Subcutaneous abdominal adipose tissue (tissue), 5 donors: ENCODE results near the gene NDUFS7.
A peak's percentile ranks its signal among the peaks of the same experiment; 100 is the strongest.

Experiments
- H3K27ac ChIP-seq: one replicate; pipeline ENCODE4 v1.7.0; 2013; ENCODE audit warnings: low read depth, mild to moderate bottlenecking, inconsistent platforms, low read length, moderate library complexity
- H3K27me3 ChIP-seq, 5 donors: one replicate each; pipeline ENCODE4 v1.7.0; 2013; ENCODE audit warnings: low read length in 5 of 5, inconsistent platforms in 1 of 5; ENCODE audit not compliant: control insufficient read depth in 5 of 5, insufficient read depth in 4 of 5
- H3K36me3 ChIP-seq, 5 donors: one replicate each; pipeline ENCODE4 v1.7.0; 2013; ENCODE audit warnings: low read length in 5 of 5; ENCODE audit not compliant: control insufficient read depth in 5 of 5, insufficient read depth in 5 of 5
- H3K4me1 ChIP-seq, 5 donors: one replicate each; pipeline ENCODE4 v1.7.0; 2013; ENCODE audit warnings: low read length in 5 of 5, mild to moderate bottlenecking in 3 of 5, moderate library complexity in 1 of 5; ENCODE audit not compliant: control insufficient read depth in 5 of 5, insufficient read depth in 5 of 5
- H3K4me3 ChIP-seq, 5 donors: one replicate each; pipeline ENCODE4 v1.7.0; 2013; ENCODE audit warnings: low read length in 5 of 5, low read depth in 1 of 5
- H3K9ac ChIP-seq, 5 donors: one replicate each; pipeline ENCODE4 v1.7.0; 2013; ENCODE audit warnings: low read length in 5 of 5, mild to moderate bottlenecking in 4 of 5, moderate library complexity in 3 of 5
- H3K9me3 ChIP-seq, 5 donors: one replicate each; pipeline ENCODE4 v1.7.0; 2013; ENCODE audit warnings: low read length in 5 of 5; ENCODE audit not compliant: control insufficient read depth in 5 of 5
- donor health status: healthy.
- donor health status: healthy.
- donor health status: healthy.
- donor health status: healthy.
- donor health status: healthy.

Gene NDUFS7

DNA sequence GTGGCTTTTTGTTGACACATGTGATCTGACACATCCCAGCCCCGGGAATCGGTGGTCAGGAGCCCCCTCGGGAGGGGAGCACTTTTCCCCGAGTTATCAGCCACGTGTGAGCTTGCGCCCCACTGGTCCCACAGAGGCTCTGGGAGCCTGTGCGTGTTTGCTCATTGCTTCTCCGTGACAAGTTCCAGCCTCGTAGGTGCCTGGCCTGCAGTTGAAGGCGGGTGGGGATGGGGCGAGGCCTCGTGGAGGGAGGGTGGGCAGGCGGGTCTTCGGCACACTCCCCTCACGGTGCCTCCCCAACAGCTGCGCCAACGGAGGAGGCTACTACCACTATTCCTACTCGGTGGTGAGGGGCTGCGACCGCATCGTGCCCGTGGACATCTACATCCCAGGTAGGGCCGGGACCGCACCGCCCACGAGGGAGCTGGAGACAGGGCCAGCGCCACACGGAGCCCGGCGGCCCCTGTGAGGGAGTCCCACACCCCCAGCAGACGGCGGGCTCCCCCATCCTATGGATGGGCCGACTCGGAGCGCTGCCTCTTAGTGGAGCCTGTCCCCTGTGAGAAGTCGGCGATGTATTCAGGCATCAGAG is 9.3 kb downstream of the NDUFS7 start:
- Histone ChIP-seq H3K27me3 (no peaks in the 10 kb centered on the region), H3K36me3 (peaks cover 0 to 66% (median 53%) of the 10 kb centered on the region in 5 donors), H3K27ac (no peak overlapping the region)

DNA sequence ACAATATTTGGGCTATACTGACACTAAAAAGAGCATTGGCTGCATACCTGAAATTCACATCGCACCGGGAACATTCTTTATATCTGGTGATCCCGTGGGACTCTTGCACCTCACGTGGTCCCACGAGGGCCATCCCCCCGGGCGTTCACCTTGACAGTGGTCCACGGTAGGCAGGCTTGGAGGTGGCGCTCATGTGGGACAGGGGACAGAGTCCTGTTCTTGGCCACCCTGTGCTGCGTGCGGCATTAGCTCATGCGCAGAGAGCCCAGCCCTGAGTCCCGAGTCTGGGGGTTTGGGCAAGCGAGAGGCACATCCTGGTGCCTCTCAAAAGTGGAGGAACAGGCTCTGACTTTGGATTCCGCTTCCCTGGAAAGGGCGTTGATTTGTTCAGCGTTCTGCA is 10.1 kb downstream of the NDUFS7 start:
- peaks cover 0 to 22% (median 14%) of the 10 kb centered on the region in 5 donors for H3K4me1 ChIP-seq
- H3K27me3 ChIP-seq, result no peaks in the 10 kb centered on the region
- no peaks in the 10 kb centered on the region for H3K9me3 ChIP-seq
- no peak overlapping the region for H3K9ac ChIP-seq
- H3K27ac ChIP-seq, result no peak overlapping the region
- peaks cover 0 to 58% (median 45%) of the 10 kb centered on the region in 5 donors for H3K36me3 ChIP-seq
- H3K4me3 ChIP-seq, result no peak overlapping the region

More for the DNA sequence above, 9.3 kb downstream of the NDUFS7 start:
- H3K4me1 ChIP-seq, result peaks cover 0 to 22% (median 14%) of the 10 kb centered on the region in 5 donors
- no peak overlapping the region for H3K9ac ChIP-seq
- no peak overlapping the region for H3K4me3 ChIP-seq
- no peaks in the 10 kb centered on the region for H3K9me3 ChIP-seq

DNA sequence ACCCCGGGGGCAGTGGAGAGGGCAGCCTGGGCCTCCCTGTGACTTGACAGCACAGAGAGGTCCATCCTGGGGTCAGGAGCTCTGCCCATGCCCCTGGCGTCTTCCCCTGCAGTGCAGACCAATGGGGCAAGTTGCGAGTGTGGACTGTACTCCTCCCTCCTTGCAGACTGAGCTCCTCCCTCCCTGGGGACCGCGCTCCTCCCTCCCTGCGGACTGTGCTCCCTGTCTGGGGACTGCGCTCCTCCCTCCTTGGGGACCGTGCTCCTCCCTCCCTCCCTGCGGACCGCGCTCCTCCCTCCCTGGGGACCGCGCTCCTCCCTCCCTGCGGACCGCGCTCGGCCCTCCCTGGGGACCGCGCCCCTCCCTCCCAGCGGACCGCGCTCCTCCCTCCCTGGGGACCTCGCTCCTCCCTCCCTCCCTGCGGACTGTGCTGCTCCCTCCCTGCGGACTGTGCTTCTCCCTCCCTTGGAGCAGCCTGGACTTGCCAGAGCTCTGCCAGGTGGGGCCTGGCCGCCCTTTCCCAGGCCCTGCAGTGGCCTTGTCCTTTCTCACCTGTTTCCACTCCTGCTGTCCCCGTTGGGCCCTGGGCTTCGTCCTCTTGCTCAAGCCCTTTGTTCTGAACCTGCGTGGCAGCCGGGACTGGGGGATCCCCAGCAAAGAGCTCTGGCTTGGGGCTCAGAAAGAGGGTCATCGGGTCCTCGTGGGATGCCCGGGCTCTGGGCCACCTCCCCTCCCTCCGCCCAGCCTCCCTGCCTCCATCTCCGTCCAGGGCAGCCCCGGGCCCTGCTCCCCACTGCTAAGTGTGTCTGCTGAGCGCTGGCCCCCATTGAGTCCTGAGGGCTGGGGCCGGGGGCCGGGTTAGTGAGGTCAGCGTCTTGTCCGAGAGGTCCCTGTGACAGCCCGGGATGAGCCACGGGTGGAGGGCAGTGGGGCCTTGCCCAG is 10.8 kb downstream of the NDUFS7 start:
- peaks cover 0 to 22% (median 14%) of the 10 kb centered on the region in 5 donors for H3K4me1 ChIP-seq
- no peaks in the 10 kb centered on the region for H3K9me3 ChIP-seq
- no peak overlapping the region for H3K4me3 ChIP-seq
- no peaks in the 10 kb centered on the region for H3K27me3 ChIP-seq
- no peak overlapping the region for H3K9ac ChIP-seq
- H3K27ac ChIP-seq, result no peak overlapping the region
- peaks cover 0 to 51% (median 39%) of the 10 kb centered on the region in 5 donors for H3K36me3 ChIP-seq

- H3K36me3 ChIP-seq, result peaks cover 0 to 45% (median 33%) of the 10 kb centered on the region in 5 donors
- no peak overlapping the region for H3K27ac ChIP-seq
- H3K9me3 ChIP-seq, result no peaks in the 10 kb centered on the region
- no peak overlapping the region for H3K9ac ChIP-seq
- H3K4me3 ChIP-seq, result no peak overlapping the region
- peaks cover 0 to 4% (median 0%) of the 10 kb centered on the region in 5 donors for H3K27me3 ChIP-seq
- H3K4me1 ChIP-seq, result peaks cover 0 to 30% (median 19%) of the 10 kb centered on the region in 5 donors
These were observed 11.7 kb downstream of the NDUFS7 start for GRCh38 chr19:1395194-1396018.

- Histone ChIP-seq H3K9ac (no peak overlapping the region), H3K27ac (no peak overlapping the region), H3K27me3 (peaks cover 0 to 4% (median 0%) of the 10 kb centered on the region in 5 donors), H3K4me1 (peaks cover 0 to 38% (median 27%) of the 10 kb centered on the region in 5 donors), H3K4me3 (peak overlapping the region in 1 of 5 donors; percentile 31), H3K9me3 (no peaks in the 10 kb centered on the region), H3K36me3 (peaks cover 0 to 37% (median 25%) of the 10 kb centered on the region in 5 donors)
These were observed 12.5 kb downstream of the NDUFS7 start for GRCh38 chr19:1396019-1396767.

DNA sequence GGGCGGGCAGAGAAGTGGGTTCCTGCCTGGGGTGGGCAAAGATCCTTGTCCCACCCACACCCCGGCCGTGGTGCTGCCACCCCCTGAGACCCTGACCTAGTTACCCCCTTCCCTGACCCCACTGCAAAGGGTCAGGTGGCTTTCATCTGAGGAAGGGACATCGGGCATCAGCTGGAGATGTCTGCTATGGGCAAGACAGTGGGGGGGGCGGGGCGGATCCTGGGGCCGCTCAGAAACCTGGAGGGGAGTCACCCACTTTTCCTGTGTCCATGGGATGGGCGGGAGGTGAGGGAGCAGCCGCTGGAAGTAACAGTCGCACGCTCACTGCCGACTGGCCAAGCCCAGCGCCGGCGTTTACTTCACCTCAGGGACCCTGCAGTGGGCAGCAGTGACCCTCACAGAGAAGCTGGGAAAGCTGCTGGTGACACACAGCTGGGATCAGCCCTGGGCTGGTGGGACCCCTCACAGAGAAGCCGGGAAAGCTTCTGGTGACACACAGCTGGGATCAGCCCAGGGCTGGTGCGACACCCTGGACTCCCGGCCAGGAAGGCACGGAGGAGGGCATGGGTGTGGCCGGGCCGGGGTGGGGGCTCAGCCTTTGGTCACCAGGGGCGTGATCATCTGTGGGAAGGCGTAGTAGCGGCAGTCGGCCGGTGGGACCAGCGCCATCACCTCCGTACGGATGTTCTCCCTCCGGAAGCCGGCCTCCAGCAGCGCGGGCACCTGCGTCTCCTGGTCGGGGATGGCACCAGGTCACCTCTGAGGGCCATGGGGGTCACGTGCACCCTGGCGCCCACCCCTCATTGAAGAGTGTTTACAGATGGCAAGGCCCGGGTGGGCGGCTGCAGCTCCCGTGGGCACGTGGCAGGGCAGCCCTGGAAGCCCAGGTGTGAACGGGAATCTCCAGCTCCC is 13.3 kb downstream of the NDUFS7 start:
- H3K27ac ChIP-seq, result no peak overlapping the region
- H3K36me3 ChIP-seq, result peaks cover 0 to 30% (median 21%) of the 10 kb centered on the region in 5 donors
- no peak overlapping the region for H3K9ac ChIP-seq
- H3K9me3 ChIP-seq, result no peaks in the 10 kb centered on the region
- no peak overlapping the region for H3K4me3 ChIP-seq
- H3K4me1 ChIP-seq, result peaks cover 0 to 42% (median 32%) of the 10 kb centered on the region in 5 donors
- H3K27me3 ChIP-seq, result peaks cover 0 to 4% (median 0%) of the 10 kb centered on the region in 5 donors

DNA sequence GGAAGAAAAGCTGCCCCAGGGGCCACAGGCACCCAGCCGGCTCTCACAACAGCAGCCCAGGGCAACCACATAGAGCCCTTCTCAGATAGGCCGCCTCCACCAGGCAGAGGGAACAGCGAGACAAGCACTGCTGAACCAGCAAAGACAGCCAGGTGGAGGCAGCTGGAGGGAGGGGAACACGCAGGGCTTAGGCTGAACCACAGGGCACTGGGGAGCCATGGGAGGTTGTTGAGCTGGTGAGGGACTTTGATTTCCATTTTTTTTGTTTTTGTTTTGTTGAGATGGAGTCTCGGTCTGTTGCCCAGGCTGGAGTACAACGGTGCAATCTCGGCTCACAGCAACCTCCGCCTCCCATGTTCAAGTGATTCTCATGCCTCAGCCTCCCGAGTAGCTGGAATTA is 14.1 kb downstream of the NDUFS7 start:
- Histone ChIP-seq H3K9ac (no peak overlapping the region), H3K36me3 (peaks cover 0 to 22% (median 14%) of the 10 kb centered on the region in 5 donors), H3K27ac (no peak overlapping the region), H3K4me1 (peaks cover 0 to 46% (median 37%) of the 10 kb centered on the region in 5 donors), H3K4me3 (no peak overlapping the region), H3K9me3 (no peaks in the 10 kb centered on the region), H3K27me3 (peaks cover 0 to 4% (median 0%) of the 10 kb centered on the region in 5 donors)

- H3K27ac ChIP-seq, result no peak overlapping the region
- H3K4me1 ChIP-seq, result peaks cover 0 to 46% (median 37%) of the 10 kb centered on the region in 5 donors
- no peaks in the 10 kb centered on the region for H3K9me3 ChIP-seq
- no peak overlapping the region for H3K9ac ChIP-seq
- H3K27me3 ChIP-seq, result peaks cover 0 to 4% (median 0%) of the 10 kb centered on the region in 5 donors
- H3K4me3 ChIP-seq, result no peak overlapping the region
- peaks cover 0 to 10% (median 2%) of the 10 kb centered on the region in 5 donors for H3K36me3 ChIP-seq
These were observed 15.4 kb downstream of the NDUFS7 start for GRCh38 chr19:1399079-1399478.
